NCI-H187 (cell line): ENCODE results near the gene PPP4R3B.
"Not testable (repeated sequence)": the region's sequence is repeated elsewhere in the genome, so short reads cannot be mapped to it uniquely, and the experiment has no call there.

Experiments used
- DNase-seq, 2 experiments: peaks; one replicate each; lab custom pipeline; 2025; lab: John Stamatoyannopoulos, UW

Gene PPP4R3B

GRCh38 chr2:55617175-55618024 is at the start of gene PPP4R3B:
Gene PPP4R3B, minus strand, starts transcription at chr2:55617622. Its CDS starts 337 bp downstream, at chr2:55617285.
- DNase-seq: peak; percentile 94 to 99

GRCh38 chr2:55653255-55653654 is 35.8 kb upstream of the PPP4R3B start:
- no peak for DNase-seq

- no peak for DNase-seq
Measured at GRCh38 chr2:55649211-55649610, 31.8 kb upstream of the PPP4R3B start.

- no peak for DNase-seq
Measured at GRCh38 chr2:55636831-55637230, 19.4 kb upstream of the PPP4R3B start.

GRCh38 chr2:55628931-55629330 is 11.5 kb upstream of the PPP4R3B start:
- no peak for DNase-seq

GRCh38 chr2:55627915-55628314 is 10.5 kb upstream of the PPP4R3B start:
- no peak for DNase-seq

GRCh38 chr2:55621802-55622201 is 4.4 kb upstream of the PPP4R3B start:
- DNase-seq: no peak

GRCh38 chr2:55620123-55620779 is 2.8 kb upstream of the PPP4R3B start:
- no peak for DNase-seq

- peak; percentile 21 to 42 for DNase-seq
Measured at GRCh38 chr2:55618275-55619055, 1.0 kb upstream of the PPP4R3B start.

- no peak for DNase-seq
Measured at GRCh38 chr2:55618025-55618274, 528 bp upstream of the PPP4R3B start.

GRCh38 chr2:55616551-55617174 is 759 bp downstream of the PPP4R3B start:
- DNase-seq: peak in 1 of 2 experiments; percentile 78

GRCh38 chr2:55611997-55612396 is 5.4 kb downstream of the PPP4R3B start:
- no peak for DNase-seq

GRCh38 chr2:55610954-55611743 is 6.3 kb downstream of the PPP4R3B start:
- DNase-seq: no peak

GRCh38 chr2:55609938-55610578 is 7.4 kb downstream of the PPP4R3B start:
- no peak for DNase-seq

- no peak for DNase-seq
Measured at GRCh38 chr2:55609193-55609794, 8.1 kb downstream of the PPP4R3B start.

- DNase-seq: no peak
Measured at GRCh38 chr2:55607717-55608116, 9.7 kb downstream of the PPP4R3B start.

- no peak for DNase-seq
Measured at GRCh38 chr2:55604027-55604565, 13.3 kb downstream of the PPP4R3B start.

GRCh38 chr2:55601849-55602248 is 15.6 kb downstream of the PPP4R3B start:
- DNase-seq: no peak

GRCh38 chr2:55598056-55598795 is 19.2 kb downstream of the PPP4R3B start:
- DNase-seq: no peak

GRCh38 chr2:55596795-55597194 is 20.6 kb downstream of the PPP4R3B start:
- not testable (repeated sequence) for DNase-seq
